GM20000 (cell line): ENCODE data around the gene CHST13.
A peak's percentile ranks its signal among the peaks of the same experiment; 100 is the strongest.

Source experiments
- DNase-seq: peaks from one replicate; pipeline ENCODE4 v3.0.0; 2012; ENCODE audit warnings: low spot score
- TF ChIP-seq, protein P1 (sequence below): IDR thresholded peaks from 2 replicates; pipeline ENCODE4 v1.5.1; 2012; ENCODE audit warnings: mild to moderate bottlenecking, control low read depth; ENCODE audit errors: extremely low read depth, missing control alignments

CHST13 gene

DNA sequence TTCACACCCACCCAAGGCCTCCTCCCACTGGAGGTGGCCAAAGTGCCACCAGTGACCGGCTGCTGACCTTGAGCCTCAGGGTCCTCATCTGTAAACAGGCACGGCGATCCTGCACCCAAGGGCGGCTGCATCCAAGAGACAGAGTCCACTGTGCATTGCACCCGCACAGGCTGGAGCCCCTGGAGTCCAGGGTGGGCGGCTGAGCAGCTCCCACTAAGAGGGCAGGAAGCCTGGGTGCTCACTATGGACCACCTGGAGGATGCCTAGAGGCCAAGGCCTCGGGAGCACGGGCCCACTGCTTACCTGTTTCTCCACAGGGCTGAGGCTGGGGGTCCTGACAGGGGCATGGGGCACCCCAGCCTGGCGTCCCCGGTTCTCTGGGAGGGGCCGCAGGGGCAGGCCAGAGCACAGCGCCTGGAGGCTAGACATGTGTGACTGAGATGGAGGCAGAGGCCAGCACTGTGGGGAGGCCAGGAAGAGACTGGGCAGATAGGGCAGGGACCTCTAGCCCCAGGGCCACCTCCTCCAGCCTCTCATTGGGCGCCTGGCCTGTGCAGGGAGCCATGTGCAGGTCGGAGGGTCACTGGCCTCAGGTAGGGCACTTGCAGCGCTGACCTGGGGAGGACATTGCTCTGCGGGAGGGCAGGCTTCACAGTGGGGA, 6.5 kb upstream of the CHST13 start, which contains the start of gene UROC1:
TSS of gene UROC1 (minus strand) at position 483 of the 661 bp plus-strand sequence. CDS start at position 429, 54 bp downstream.
- TF ChIP-seq, protein P1, sequence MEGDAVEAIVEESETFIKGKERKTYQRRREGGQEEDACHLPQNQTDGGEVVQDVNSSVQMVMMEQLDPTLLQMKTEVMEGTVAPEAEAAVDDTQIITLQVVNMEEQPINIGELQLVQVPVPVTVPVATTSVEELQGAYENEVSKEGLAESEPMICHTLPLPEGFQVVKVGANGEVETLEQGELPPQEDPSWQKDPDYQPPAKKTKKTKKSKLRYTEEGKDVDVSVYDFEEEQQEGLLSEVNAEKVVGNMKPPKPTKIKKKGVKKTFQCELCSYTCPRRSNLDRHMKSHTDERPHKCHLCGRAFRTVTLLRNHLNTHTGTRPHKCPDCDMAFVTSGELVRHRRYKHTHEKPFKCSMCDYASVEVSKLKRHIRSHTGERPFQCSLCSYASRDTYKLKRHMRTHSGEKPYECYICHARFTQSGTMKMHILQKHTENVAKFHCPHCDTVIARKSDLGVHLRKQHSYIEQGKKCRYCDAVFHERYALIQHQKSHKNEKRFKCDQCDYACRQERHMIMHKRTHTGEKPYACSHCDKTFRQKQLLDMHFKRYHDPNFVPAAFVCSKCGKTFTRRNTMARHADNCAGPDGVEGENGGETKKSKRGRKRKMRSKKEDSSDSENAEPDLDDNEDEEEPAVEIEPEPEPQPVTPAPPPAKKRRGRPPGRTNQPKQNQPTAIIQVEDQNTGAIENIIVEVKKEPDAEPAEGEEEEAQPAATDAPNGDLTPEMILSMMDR = no peak
- DNase-seq = no peak

DNA sequence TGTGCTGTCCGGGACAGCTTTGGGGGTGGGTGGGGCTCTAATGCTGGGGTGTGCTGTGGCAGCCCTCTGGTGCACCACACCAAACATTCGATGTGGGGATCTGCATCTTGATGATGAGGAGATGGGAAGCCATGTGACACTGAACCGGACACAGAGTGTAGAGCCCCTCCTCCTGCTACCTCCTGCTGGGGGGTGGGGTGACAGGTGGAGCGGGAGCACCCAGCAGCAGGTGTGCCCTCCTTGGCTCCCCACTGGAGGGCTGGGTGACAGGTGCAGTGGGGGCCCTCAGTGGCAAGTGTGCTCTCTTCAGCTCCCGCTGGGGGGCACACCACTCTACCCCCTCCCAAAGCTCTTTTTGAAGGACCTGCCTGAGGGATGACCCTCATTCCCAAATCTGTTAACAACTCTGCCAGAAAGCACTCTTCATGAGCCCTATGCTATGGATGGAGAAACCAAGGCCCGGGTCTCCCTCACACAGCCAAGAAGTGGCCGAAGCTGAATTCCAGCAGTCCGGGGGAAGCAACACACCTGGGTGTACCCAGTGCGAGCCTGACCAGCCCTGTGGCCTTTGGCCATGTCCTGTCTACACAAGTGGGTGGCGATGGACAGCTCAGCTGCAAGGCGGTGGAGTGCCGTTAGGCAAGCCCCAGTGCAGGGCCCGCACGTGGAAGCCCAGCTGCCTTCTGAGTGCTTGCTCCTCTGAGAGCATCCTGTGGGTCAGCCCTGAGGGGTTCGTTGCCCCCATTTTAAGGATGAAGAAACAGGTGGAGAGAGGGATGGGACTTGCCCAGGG, 5.8 kb upstream of the CHST13 start:
- DNase-seq = no peak
- TF ChIP-seq, protein P1 = no peak

- DNase-seq = no peak
- TF ChIP-seq, protein P1 = no peak
Observed at GRCh38 chr3:126518779-126519177, 5.2 kb upstream of the CHST13 start.

DNA sequence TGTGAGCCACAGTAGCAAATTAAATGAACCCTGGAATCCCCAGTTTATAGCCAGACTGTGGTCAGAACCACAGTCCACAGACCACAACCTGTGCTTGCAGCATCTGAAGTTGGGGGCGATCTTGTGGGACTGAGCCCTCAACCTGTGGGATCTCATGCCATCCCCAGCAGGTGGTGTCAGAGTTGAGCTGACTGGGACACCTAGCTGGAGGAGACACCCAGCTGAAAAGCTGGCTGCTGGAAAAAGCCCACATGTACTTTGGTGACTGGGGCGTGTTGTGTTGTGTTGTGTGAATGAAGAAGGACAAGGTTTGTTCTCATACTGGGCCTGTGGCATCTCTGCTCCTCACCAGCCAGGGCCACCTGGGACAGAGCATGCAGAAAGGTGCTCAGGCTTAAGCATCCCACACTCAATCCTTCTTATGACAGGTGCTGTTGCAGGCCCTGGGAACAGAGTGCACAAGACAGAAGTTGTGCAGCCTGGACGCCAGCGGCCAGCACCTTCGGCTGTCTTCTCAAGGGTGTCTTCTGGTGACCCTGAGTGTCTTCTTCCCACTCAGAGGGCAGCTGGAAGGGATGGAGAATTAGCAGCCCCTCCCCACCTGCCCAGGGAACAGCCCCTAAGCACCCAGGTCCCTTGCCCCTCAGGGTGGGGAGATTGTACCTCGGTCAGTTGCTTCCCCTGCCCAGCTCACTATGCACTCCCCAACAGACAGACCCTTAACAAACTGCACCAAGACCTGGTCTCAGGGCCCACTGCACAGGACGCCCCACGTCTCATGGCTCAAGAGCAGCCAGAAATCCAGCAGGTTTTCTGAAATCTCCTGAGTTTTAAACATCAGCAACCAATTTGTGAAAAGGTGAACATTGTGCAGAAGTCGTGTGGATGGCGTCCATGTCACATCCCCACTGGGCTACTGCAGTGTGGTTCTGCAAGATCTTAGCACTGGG, 4.2 kb upstream of the CHST13 start:
- no peak for DNase-seq
- TF ChIP-seq, protein P1 = no peak

DNA sequence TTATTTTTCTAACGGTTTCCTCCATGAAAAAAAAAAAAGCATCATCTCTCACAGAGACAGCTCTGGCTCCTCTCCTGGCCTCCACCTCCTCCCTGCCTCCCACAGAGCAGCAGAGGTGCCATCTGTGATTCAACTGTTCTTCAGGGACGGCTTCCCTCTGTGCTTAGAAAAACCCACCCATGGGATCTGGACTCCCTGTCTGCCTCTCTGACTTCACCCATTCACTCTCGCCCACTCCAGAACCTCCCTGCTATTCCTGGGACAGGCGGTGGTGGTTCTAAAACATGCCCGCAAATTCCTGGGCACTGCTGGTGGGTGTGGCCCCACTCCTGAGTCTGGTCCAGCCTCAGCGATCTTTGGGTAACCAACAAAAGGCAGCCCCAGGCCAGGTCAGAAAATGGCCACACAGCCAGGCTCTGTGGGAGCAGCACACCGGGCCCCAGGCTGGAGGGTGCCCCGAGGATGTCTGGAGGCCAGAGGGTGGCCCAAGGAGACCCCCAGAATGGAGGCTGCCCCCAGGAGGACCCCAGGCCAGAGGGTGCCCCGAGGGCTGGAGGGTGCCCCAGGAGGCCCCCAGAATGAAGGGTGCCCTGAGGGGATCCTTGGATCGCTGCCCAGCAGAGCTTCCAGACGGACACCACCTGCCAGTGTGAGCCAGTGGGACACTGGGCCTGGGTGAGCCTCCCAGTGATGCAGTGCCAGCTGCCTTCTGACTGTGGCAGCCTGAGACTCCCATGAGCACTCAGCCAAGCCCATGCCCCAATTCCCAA, 2.6 kb upstream of the CHST13 start:
- TF ChIP-seq, protein P1 = no peak
- DNase-seq = no peak

GRCh38 chr3:126522363-126522788, 1.6 kb upstream of the CHST13 start:
- DNase-seq = peak; percentile 85
- TF ChIP-seq, protein P1 = peak; percentile 93
